Right lobe of liver (tissue), 4 donors: ENCODE results near the gene KCNIP3.
"Not testable (repeated sequence)": the region's sequence is repeated elsewhere in the genome, so short reads cannot be mapped to it uniquely, and the experiment has no call there.

Source experiments
- CTCF ChIP-seq, 4 donors: fragments of 200-600 bp in 3 of 4; fragments of 450-650 bp in 1 of 4; IDR thresholded peaks; one replicate each; pipeline versions ENCODE4 v1.5.1 to v1.8.0; 2016 to 2022; ENCODE audit warnings: antibody characterized with exemption in 4 of 4, mild to moderate bottlenecking in 2 of 4
- POLR2A ChIP-seq: fragments of 450-650 bp; IDR thresholded peaks from one replicate; pipeline ENCODE4 v1.6.1; 2017; ENCODE audit warnings: antibody characterized with exemption, mild to moderate bottlenecking
- donor health status: DM: no; HTN: no; CAD: no.
- donor health status: DM: no; HTN: no; CAD: no.
- donor health status: DM: no; HTN: yes; CAD: no.

GRCh38 chr2:95402004-95402369 is 104.8 kb downstream of the KCNIP3 start:
- not testable (repeated sequence) for TF ChIP-seq POLR2A; CTCF (IDR thresholded peaks at IDR 0.05)
